GM19397 (cell line): ENCODE results near the gene RAD51AP1.

Source experiments
- ATAC-seq: cut with Tn5 transposase; IDR thresholded peaks from one replicate; pipeline ENCODE4 v1.9.1; 2021; ENCODE audit warnings: mild to moderate bottlenecking, moderate library complexity; ENCODE audit not compliant: unreplicated experiment

RAD51AP1 gene

DNA sequence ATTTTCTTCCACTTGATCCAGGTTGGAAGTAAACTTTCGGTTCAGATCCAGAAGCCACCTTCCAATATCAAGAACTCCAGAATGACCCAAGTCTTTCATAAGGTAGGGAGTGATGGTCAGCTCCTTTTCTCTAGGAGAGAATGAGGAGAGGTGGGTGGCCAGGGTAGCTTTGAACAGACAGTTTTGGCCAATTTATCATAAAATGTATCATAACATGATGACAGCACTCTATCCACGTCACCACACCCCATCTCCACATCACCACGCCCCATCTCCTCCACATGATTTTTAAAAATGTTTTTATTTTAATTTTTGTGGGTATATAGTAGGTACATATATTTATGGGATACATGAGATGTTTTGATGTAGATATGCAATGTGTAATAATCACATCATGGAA, 50.2 kb downstream of the RAD51AP1 start:
- no peak for ATAC-seq

DNA sequence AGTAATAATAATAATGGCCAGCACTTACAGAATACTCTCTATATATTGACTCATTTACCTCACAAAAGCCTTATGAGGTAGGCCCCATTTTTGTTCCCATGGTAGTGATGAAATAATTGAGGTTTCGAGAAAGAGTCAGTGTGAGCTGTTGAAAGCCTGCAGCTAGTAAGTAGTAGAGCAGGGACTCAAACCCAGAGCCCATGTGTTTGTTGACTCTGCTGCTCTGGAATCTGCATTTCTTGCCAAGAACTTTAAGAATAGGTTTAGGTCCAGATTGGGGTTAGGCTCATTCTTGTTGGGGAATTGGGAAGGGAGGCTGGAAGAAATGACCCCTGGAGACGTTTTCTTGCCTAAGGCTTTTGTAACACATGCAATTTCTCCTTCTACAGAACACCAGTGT, 51.3 kb downstream of the RAD51AP1 start:
- no peak for ATAC-seq

DNA sequence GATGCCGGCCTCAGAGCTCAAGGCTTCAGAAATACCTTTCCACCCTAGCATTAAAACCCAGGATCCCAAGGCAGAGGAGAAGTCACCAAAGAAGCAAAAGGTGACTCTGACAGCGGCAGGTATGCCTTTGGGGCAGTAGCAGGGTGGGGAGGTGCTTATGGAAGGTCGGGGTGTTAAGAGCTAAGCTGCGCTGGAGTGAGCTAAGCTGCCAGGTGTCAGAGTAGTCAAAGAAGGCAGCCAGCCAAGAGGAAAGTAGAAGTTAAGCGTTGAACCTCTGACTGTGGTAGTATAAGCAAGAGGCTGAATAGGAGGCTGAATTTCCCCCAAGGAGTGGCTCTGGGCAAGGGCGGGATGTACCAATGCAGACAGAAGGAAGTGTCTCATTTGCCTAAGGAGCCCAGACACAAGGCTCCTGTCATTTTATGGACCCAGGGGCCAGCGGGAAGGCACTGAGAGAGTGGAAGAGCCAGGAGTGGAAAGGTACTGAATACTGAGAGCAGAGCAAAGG, 52.5 kb downstream of the RAD51AP1 start:
- ATAC-seq, result no peak

DNA sequence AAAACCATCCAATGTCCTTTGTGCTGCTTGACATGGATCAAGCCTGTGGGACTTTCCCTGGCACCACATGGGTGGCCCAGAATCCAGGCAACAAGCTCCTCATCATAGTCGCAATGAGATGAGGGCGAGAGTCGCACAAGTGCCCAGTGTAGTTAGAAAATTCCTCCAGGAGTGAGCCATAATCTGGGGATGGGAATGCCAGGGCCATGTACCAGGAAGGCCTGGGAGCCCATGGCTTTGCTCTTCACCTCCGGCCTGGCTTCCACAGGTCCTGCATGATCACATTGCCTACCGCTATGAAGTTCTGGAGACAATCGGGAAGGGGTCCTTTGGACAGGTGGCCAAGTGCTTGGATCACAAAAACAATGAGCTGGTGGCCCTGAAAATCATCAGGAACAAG, 57.2 kb downstream of the RAD51AP1 start:
- no peak for ATAC-seq

DNA sequence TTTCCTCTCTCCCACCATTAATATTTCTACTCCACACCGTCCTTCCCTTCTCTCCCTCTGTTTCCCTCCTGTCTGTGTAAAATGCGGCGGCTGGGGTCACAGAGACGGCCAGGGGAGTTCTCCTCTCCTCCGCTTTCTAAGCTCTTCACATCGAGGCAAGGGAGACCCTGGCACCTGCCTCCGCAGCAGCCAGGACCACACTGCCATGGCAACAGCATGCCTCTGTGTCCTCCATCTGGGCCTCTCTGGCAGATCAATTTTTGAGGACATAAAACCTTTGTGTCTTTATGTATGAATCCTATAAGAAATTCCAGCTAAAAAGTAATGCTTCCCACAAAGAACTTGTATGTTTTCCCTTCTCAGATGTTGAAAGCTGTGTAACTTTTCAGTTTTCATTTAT, 64.7 kb downstream of the RAD51AP1 start:
- ATAC-seq, result no peak

DNA sequence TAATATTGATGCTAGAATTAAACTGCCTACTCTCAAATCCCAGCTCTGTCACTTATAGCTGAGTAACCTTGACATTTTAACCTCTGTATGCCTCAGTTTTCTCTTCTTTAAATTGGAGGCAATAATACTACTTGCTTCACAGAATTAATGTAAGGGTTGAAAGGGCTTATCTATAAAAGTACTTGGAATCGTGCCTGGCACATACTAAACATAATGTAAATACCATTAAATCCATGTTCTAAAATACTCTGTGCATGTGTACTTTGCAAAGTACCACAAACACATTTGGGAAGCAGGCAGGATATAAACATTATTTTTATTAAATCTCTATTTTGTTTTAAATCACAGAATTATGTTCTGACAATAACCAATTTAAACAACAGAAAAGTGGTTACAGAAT, 65.3 kb downstream of the RAD51AP1 start:
- ATAC-seq, result no peak

DNA sequence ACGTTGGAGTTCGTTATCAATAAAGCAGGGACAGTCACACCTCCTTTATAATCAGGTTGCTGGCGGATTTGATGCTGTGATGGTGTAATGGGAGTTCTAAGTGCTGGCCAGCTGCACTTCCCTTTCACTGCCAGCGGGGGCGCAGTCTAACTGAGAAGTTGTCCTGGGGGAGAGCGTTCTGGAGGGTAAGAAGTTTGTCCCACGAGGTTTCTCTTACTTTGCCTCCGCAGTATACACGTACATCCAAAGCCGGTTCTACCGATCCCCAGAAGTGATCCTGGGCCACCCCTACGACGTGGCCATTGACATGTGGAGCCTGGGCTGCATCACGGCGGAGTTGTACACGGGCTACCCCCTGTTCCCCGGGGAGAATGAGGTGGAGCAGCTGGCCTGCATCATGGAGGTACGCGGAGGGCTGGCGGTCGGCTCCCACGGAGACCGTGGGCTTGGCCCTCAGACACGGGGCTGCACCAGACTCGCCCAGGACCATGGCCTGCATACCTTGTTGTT, 66.0 kb downstream of the RAD51AP1 start:
- peak; percentile 91 for ATAC-seq

DNA sequence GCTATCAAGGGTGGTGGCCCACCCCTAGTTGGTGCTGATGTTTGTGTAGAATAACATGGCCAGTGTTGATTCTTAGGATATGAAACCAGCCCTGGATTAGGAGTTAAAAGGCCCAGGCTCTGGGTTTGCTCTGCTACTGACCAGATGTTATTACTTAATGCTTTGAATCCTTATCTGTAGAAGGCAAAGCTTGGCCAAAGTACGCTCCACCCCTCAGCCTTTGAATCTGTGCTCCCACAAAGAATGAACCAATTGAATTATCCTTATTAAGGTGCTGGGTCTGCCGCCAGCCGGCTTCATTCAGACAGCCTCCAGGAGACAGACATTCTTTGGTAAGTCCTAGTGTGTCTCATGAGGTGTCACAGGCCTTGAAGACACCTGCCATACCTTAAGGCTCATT, 68.4 kb downstream of the RAD51AP1 start:
- ATAC-seq, result no peak

DNA sequence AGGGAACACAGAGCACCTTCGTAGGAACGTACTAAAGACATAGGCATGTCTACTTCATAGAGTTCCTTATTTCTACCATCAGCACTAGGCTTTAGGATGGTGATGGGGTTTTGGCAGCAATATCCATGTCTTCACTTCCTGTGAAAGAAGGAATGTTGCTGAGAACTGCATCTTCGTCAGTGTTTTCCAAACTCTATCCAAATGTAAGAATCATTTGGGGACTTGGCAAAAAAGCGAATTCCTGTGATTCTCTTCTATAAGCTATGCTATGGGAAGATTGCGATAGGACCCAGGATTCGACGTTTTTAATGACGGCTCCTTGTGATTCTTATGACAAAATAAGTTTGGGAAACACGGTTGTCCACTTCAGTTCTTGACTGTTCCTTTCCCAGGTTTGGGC, 70.4 kb downstream of the RAD51AP1 start:
- ATAC-seq, result no peak
